NCI-H510A treated with DMSO at 0.1 percent for 48 hours (cell line): ENCODE data around the gene PRMT3.
"Not testable (repeated sequence)": the region's sequence is repeated elsewhere in the genome, so short reads cannot be mapped to it uniquely, and the experiment has no call there.

Experiments used
- DNase-seq: peaks from one replicate; lab custom pipeline; 2025; lab: John Stamatoyannopoulos, UW

Gene PRMT3

DNA sequence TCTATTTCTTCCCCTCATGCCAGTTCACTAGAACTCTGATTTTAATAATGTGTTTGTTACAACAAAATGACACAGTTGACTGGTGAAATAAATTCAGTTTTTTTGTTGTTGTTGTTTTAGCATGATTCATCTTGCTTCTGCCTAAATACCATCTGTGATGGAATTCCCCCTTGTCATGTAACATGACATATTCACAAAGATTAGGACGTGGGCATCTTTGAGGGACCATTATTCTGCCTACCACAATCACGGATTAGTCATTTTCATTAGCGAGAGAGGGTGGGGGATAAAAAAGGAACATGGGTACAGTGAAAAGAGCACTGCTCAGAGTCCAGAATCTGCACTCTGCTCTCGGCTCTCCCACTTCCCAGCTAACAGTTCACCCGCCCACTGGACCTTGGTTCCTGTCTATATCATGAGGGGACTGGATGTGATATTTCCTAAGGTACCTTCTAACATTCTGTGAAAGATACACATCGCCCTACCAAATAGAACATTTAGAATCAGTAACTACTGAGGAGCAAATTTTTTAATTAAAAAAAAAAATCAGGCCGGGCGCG, 12.7 kb upstream of the PRMT3 start:
- DNase-seq = no peak

DNA sequence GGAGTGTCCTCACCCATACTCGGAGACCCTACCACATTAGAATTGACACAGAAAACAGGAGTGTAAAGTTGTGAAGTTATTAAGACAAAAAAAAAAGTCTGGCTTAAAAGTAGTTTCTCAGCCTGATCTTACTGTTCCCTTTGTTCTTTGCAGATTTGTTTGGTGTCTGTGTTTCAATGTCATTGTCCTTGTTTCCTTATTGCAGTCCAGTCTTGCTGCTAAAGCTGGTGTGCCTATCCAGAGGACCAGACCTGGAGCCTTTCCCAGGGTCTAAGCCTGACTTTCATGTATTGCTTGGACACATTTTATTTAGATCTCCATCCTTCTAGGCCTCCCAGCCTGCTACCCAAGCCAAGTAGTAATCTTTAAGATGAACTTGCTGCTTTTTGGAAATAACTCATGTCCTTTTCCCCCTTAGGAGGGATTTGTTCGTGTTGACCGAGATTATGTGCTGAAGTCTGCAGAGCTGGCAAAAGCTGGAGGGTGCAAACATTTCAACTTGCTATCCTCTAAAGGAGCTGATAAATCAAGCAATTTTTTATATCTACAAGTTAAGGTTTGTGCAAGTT, 11.3 kb upstream of the PRMT3 start:
- no peak for DNase-seq

DNA sequence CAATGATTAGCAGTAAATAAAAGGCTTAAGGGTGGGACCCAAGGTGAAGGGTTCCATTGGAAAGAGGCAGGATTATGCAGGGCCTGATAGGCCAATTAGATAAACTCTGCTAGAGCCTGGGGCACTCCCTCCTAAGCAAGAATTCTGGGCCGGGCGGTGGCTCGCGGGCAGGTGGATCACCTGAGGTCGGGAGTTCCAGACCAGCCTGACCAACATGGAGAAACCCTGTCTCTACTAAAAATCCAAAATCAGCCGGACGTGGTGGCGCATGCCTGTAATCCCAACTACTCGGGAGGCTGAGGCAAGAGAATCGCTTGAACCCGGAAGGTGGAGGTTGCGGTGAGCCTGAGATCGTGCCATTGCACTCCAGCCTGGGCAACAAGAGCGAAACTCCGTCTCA, 1.5 kb upstream of the PRMT3 start:
- DNase-seq = not testable (repeated sequence)

DNA sequence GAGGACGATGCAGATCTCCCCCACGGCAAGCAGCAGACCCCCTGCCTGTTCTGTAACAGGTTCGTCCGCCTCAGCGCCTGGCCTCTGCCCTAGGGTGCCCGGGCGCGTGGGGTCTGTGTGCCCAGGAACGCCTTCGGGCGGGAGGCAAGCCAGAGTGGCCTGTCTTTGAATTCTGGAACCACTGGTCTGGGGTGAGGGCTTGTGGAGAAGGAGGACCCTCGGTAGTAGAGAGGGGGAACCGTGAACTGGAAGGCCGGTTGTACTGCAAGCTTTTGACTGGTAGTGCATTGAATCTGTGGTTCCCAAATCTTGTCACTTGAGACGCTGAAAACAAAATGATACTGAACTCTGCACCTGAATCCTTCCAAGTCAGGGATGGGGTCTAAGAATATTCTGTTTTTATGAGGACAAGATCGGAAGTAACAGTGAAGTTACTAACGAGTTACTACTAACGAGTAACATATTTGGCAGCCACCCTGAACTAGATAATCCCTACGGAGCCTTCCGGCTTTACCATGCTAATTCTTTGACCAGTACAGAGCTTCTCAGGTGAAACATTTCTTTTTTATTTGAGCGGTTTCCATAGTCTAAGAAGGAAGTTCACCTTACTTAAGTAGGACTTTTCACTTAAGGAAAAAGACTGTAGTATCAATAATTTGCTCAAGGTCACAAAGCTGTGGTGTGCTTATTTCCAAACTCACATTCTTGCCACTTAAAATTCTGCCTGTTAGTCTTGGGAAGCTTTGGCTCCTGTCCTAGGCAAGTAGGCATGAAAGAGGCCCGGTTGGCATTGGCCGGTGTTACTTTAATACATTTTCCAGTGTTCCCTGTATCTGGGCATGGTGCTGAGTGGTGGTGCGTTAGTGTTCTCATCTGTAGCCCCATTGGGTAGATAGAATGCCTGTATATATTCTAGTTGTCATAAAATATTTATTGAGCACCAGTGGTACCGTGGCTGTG, 860 bp downstream of the PRMT3 start:
- peak; percentile 18 for DNase-seq

DNA sequence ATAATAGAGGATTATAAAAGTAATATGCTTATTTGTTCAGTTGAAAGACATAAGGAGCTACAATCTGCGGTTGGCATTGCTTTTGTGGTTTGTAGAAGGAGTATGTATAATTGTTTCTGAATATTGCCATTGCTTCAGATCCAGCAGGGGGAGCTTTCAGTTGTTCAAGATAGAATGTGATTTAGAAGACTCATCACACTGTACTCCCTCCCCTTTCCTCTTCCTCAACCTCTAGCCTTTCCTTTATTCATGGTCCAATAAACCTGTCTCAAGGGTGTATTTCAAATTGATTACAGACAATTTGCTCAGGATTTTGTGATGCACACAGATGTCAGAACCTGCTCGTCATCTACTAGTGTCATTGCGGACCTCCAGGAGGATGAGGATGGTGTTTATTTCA, 9.8 kb downstream of the PRMT3 start:
- DNase-seq = peak; percentile 35

DNA sequence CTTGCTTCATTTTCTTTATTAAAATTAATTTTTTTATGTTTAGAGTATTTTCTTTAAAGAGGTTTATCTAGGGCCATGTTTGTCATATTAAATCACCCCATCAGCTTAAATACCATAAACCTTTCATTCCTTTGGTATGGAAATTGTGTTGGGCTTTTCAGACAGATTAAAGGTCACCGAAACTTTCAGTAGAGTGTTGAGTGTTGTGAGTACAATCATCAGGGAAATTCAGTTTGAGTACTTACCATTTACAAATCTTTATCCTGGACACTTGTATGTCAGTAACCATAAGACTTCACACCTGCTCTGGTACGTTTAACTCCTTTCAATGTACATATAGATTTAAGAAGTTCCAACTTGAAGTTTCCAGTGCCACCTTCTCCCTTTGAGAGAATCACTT, 12.0 kb downstream of the PRMT3 start:
- DNase-seq = no peak

DNA sequence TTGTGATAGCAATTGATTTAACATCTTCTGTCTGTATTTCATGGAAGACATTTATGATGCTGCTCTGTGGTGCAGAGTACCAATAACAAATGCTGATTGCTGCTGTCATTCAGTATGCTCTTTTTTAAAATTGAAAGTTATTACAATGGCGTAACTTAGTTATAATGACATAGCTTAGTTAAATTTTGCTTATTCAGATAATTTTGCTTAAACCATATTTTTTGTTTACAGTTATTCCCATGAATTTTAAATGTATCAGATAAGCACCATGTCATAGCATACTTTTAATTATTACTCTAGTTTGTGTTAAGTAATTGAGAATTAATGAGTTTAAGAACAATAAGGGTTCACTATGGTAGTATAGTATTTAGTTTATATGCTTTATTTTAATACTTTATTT, 15.5 kb downstream of the PRMT3 start:
- DNase-seq = no peak

DNA sequence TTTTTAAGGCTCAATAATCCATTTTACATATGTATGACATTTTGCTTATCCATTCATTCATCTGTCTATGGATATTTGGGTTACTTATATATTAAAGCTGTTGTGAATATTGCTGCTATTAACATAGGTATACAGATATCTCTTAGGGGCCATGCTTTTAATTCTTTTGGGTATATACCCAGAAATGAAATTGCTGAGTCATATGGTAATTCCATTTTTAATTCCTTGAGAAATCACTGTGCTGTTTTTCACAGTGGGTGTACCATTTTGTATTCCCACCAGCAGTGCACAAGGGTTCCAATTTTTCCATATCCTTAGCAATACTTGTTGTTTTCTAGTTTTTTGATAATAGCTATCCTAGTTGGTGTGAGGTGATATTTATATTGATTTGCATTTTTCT, 19.0 kb downstream of the PRMT3 start:
- DNase-seq = no peak

DNA sequence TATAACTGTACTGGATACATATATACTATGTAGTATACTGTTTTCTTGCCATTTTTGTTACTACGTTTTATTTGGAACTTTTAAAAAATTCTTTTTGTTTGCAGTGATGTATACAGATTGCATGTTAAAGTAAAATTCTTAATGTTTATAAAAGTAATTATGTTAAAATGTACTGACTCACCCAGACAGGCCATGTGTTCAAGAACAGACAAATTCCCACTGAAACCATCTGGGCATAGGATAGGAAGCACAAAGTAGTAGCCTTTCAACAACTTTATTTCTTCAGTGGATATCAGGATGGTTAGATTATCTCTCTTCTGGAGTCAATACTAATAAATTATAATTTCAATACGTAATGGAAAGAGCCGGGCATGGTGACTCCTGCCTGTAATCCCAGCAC, 19.8 kb downstream of the PRMT3 start:
- no peak for DNase-seq

DNA sequence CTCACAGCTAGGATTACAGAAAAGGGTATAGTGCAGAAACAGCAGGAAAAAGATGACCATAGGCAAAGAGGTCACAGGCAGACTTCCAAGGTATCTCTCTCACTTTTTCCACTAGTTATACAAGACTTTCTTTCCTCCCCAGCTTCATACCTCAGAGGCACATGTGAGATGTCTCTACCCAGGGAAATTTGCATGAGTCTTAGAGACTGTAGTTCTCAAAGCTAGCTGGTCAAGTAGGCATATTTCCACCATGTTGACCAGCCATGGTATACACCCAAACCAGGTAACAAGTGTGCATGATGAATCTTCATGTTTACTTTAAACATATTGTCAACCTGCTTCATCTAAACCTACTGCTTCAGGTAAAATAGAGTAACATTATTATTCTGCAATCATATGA, 27.9 kb downstream of the PRMT3 start:
- no peak for DNase-seq

DNA sequence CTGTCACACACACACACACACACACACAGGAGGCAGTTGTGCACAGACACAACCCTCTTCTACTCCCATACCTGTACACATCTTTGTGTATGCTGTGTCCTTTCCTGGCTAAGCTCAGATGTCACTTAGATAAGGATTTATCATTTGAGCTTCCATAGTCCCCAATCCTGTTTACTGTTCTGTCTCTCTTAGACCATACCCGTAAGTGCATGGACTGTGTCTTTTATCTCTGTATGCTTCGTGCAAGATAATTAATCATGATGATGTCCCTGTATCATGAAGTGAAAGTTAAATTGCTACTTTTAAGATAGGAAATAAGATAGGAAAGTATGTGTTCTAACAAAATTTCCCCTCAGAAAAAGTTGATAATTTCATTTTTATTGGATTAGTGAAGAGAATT, 30.3 kb downstream of the PRMT3 start:
- DNase-seq = no peak

DNA sequence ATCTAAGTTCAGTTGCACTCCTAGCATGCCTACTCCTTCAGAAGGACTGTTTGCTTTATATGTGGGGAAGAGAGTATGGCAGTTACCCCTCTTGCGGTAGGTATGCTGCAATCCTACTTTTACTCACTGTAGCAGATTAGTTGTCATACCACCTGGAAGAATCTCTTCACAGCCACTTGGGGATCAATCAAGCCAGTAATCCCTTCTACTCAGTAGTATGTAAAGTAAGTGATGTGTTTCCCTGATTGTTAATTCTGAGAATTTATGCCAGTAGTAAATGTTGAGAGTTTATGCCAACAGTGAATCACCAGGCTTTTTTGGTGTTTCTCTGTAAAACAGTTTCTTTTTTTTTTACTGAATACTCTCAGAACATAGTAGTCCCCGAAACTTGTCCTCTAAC, 34.4 kb downstream of the PRMT3 start:
- DNase-seq = no peak

DNA sequence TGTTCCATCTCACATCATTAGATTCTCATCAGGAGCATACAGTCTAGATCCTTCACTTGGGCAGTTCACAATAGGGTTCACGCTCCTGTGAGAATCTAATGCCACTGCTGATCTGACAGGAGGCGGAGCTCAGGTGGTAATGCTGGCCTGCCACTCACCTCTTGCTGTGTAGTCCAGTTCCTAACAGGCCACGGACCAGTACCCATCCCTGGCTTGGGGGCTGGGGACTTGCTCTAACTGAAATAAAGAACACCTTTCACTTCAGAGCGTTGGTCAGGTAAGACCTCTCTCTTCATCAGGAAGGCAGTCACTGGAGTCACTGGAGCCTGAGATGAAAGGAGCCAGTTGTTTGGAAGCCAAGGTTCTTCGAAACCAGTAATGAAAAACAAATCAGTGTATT, 41.7 kb downstream of the PRMT3 start:
- no peak for DNase-seq

DNA sequence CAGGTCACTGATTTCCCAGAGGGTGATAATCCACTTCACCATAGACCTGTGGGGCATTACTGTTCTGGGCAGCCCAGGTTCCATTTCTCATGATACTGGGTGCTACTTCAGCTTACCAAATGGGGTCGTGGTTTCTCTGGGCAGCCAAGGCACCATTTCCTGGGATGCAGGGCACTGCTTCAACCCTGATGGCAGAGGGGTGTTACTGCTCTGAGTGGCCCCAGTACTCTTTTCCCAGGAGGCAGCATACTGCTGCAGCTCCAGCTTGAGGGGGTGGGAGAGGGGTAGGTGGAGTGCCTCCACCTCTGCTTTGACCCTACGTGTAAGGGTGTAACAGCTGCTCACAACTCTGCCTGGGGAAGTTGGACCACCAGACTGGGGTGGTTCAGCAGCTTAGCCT, 51.1 kb downstream of the PRMT3 start:
- no peak for DNase-seq

DNA sequence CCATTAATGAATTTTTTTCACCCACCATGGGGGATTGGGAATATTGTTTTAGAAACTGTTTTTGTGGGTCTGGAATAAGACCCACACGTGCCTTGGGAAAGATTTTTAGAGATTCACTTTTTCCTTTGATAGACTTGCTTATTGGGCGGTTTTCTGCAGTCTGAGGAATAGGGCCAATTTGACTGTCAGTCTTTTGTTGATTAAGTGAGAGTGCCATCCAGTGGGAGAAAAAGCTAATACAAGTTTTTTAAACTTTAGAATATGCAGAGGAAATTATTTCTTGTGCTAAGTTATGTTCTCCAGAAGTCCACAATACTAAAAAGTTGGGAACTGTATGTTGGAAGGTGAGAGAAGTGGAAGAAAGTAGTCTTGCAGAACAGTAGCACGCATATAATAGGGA, 56.1 kb downstream of the PRMT3 start:
- no peak for DNase-seq

DNA sequence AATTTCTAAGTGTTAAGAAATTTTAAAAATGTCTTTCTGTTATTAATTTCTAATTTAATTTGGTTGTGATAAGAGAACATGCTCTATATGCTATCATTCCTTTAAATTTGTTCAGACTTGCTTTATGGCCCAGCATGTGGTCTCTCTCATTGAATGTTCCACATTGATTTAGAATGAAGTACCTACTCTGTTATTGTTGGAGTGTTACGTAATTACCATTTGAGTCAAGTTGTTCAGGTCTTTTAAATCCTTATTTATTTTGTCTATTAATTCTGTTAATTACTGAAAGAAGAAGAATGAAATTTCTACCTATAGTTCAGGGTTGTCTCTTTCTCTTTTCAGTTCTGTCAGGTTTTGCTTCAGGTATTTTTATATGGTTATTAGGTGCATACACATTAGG, 57.0 kb downstream of the PRMT3 start:
- peak; percentile 3 for DNase-seq

DNA sequence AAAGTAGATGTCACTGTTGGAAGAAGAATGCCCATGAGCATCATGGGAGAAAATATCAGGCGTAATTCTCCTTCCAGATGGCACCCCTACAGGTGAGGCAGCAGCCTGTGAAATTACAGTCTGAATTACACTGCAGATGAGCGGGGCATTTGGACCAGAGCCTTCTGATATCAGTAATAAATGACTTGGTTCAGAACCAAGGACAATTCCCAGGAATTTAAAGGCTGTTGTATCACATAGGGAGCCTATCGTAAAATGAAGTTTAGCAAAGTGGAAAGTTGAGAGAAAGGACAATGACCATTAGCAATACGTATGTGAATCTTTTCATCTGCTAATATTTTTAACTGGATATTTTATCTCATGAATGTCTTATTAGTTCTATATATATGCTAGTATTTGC, 61.3 kb downstream of the PRMT3 start:
- no peak for DNase-seq

DNA sequence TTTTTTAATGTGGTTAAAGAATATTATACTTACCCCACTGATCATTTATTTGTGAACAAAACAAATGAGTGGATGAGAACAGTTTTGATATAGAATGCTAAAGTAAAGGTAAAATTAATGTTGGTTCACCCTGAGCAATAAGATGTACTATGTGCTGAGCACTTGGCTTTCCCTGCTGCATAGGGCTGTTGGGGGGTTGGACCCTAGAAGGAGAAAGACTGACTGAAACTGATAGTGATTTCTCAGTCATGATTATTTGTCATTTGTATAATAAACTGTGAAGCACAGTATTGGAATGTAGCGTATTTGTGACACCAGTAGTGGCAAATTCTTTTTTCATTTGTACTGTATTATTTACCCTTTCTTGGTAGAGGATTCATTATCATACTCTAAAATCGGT, 63.3 kb downstream of the PRMT3 start:
- DNase-seq = no peak

DNA sequence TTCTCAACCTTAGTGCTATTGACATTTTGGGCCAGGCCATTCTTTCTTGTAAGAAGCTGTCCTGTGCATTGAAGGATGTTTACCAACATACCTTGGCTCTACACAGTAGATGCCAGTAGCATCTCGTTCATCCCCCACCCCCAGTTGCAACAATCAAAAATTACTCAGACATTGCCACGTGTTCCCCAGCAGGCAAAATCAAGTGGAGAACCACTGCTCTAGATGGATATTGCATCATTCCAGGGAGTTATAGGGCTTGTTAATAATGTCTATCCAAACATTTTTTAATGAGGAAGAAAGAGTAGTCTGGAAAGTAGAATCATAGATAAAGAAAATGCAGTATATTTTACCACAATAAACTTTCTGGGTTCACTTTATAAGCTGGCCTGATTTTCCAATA, 64.1 kb downstream of the PRMT3 start:
- DNase-seq = no peak

DNA sequence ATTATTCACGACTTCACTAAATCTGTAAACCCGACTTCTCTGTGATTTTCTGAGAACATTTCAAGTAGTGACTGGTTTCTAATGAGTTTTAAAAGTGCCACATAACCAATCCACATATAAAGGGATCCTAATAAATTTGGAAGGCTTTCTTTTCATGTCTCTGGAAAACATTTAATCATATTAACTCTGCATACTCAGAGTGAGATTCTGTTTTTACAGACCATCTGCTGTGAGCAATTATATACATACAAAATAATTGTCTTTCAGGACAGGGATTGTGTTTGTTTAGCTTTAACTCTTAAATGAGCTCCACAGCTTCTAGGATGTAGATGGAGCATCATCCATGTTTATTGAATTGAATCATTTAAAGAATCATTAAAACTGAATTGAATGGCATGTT, 65.1 kb downstream of the PRMT3 start:
- no peak for DNase-seq

DNA sequence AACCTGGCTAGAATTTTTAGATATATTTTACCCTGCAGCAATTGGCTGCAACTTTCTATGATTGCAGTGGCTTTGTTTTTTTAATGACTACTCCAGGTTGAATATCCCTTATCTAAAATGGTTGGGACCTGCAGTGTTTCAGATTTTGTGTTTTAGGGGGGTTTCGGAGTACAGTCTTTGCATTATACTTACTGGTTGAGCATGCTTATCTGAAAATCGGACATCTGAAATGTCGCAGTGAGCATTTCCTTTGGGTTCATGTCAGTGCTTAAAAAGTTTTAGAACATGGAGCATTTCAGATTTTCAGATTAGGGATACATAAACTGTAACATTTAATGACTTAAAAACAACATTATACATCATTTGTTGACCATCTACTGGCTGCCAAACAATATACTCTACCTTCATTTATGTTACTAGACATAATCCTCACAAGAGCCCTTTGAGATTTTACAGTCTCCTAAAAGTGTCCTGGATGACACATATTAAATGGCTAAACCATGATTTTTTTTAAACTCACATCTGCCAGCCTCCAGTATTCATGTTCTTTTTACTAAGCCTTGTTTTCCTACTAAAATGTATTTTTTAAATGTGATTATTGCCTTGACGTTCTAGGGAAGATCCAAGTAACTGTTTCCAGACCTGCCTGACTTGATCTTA, 66.3 kb downstream of the PRMT3 start:
- DNase-seq = no peak

DNA sequence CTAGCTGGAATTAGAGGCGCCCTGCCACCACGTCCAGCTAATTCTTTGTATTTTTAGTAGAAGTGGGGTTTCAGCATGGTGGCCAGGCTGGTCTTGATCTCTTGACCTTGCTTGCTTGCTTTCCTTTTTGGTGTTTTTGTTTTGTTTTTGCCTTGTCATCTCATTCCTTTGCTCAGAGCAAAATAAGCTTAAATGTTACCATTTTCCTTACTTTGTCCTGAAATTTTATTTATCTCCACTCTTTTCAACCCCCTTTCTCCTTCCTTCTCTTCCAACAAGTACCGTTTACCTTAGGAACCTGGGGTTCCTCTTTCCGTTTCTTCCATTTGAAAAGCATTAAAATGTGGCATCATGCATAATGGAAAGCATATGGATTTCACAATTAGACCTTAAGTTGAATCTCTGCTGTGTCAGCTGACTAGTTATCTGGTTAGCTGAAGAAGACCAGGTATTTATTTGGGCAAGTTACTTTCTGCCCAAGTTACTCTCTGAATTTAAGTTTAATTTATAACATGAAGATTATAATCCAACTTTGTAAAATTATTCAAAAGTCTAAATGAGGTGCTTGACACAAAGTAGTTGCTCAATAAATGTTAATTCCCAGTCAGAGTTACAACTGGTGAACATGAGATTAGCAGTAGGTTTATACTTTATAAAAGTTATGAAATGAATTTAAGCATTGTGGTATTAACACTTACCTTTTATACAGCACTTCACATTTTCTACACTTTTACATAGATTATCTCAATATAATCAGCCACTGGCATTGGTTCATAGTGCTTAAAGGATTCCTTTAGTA, 69.7 kb downstream of the PRMT3 start:
- no peak for DNase-seq
